HepG2 (cell line): Measurements from ENCODE around the gene SYTL3. TPM values are rescaled to one million over a fixed set of nuclear protein-coding genes. Genes with fewer than 3 reads are reported as not detected.

Source experiments
- ARHGAP35 ChIP-seq: sonication (generic); formaldehyde crosslinking; IDR thresholded peaks from 2 replicates; pipeline ENCODE4 v1.9.0; 2022; ENCODE audit warnings: mild to moderate bottlenecking, inconsistent platforms, moderate library complexity, missing genetic modification reagents, borderline replicate concordance
- HMG20A ChIP-seq: IDR thresholded peaks from 2 replicates; pipeline ENCODE4 v1.6.1; 2016; ENCODE audit warnings: borderline replicate concordance
- HOXD1 ChIP-seq: sonication (generic); formaldehyde crosslinking; IDR thresholded peaks from 2 replicates; pipeline ENCODE4 v1.5.0; 2020; ENCODE audit warnings: missing genetic modification reagents
- MIXL1 ChIP-seq: IDR thresholded peaks from 2 replicates; pipeline ENCODE4 v1.6.1; 2016
- PHF21A ChIP-seq: sonication (generic); formaldehyde crosslinking; IDR thresholded peaks from 2 replicates; pipeline ENCODE4 v1.5.0; 2020; ENCODE audit warnings: mild to moderate bottlenecking, missing genetic modification reagents
- PHF8 ChIP-seq: sonication (generic); formaldehyde crosslinking; IDR thresholded peaks from 2 replicates; pipeline ENCODE4 v1.5.0; 2020; ENCODE audit warnings: missing genetic modification reagents
- TAF15 ChIP-seq: fragments of 200-400 bp; formaldehyde crosslinking; IDR thresholded peaks from one replicate; pipeline ENCODE4 v1.6.1; 2018; ENCODE audit warnings: mild to moderate bottlenecking, low read depth, low read length; ENCODE audit not compliant: poor library complexity, severe bottlenecking
- TBL1XR1 ChIP-seq: fragments of 150-350 bp; IDR thresholded peaks from 2 replicates; pipeline ENCODE4 v1.6.1; 2014; ENCODE audit warnings: borderline replicate concordance, low read length; ENCODE audit not compliant: partially characterized antibody
- YEATS4 ChIP-seq: sonication (generic); formaldehyde crosslinking; IDR thresholded peaks from 2 replicates; pipeline ENCODE4 v1.4.0; 2020; ENCODE audit warnings: missing genetic modification reagents, borderline replicate concordance
- ZNF225 ChIP-seq: sonication (generic); formaldehyde crosslinking; IDR thresholded peaks from 2 replicates; pipeline ENCODE4 v1.4.0; 2020; ENCODE audit warnings: mild to moderate bottlenecking, missing genetic modification reagents
- ZNF235 ChIP-seq: sonication (generic); formaldehyde crosslinking; IDR thresholded peaks from 2 replicates; pipeline ENCODE4 v1.8.1; 2023; ENCODE audit warnings: mild to moderate bottlenecking, missing genetic modification reagents, borderline replicate concordance
- ZNF577 ChIP-seq: sonication (generic); formaldehyde crosslinking; IDR thresholded peaks from 2 replicates; pipeline ENCODE4 v1.4.0; 2020; ENCODE audit warnings: mild to moderate bottlenecking, low read depth, missing genetic modification reagents, borderline replicate concordance
- ZNF788 ChIP-seq: sonication (generic); formaldehyde crosslinking; IDR thresholded peaks from 2 replicates; pipeline ENCODE4 v1.5.0; 2020; ENCODE audit warnings: mild to moderate bottlenecking, missing genetic modification reagents, borderline replicate concordance
- ZNF790 ChIP-seq: sonication (generic); formaldehyde crosslinking; IDR thresholded peaks from 2 replicates; pipeline ENCODE4 v1.8.0; 2022; ENCODE audit warnings: missing genetic modification reagents, mild to moderate bottlenecking, borderline replicate concordance
- polyA plus RNA-seq, 8 experiments: library from polyadenylated mRNA; depleted of rRNA in 3 of 8; stranded (reverse) in 7 of 8; unstranded in 1 of 8; fragments of >200 nt; fragmentation: Illumina TruSeq in 4 of 8; extraction: Trizol in 4 of 8; gene quantifications; 2 replicates each; pipeline versions ENCODE4 v1.2.1 to v1.2.3, GENCODE V29; 2011 to 2016; ENCODE audit warnings: low read depth in 4 of 8, missing spikeins in 1 of 8, mixed read lengths in 1 of 8; ENCODE audit not compliant: insufficient read depth in 1 of 8
- total RNA-seq, 5 experiments: library from RNA; depleted of rRNA; stranded (reverse); fragments of >200 nt; fragmentation: Illumina TruSeq; extraction: Trizol; gene quantifications; 2 replicates each; pipeline ENCODE4 v1.2.3, GENCODE V29; 2016; ENCODE audit warnings: low read depth in 1 of 5
- TF ChIP-seq, protein P1 (sequence below): sonication (generic); formaldehyde crosslinking; IDR thresholded peaks from 2 replicates; pipeline ENCODE4 v1.4.0; 2020; ENCODE audit warnings: mild to moderate bottlenecking, missing genetic modification reagents
- TF ChIP-seq, protein P2 (sequence below): sonication (generic); formaldehyde crosslinking; IDR thresholded peaks from 2 replicates; pipeline ENCODE4 v1.8.1; 2023; ENCODE audit warnings: missing genetic modification reagents, inconsistent platforms, borderline replicate concordance

The SYTL3 gene
- total and polyA plus RNA-seq, 2 of the 13 experiments (the other 11 are each of a cell fraction or from before 2014, with no cell fraction given), result 0.11 to 0.28 TPM

DNA sequence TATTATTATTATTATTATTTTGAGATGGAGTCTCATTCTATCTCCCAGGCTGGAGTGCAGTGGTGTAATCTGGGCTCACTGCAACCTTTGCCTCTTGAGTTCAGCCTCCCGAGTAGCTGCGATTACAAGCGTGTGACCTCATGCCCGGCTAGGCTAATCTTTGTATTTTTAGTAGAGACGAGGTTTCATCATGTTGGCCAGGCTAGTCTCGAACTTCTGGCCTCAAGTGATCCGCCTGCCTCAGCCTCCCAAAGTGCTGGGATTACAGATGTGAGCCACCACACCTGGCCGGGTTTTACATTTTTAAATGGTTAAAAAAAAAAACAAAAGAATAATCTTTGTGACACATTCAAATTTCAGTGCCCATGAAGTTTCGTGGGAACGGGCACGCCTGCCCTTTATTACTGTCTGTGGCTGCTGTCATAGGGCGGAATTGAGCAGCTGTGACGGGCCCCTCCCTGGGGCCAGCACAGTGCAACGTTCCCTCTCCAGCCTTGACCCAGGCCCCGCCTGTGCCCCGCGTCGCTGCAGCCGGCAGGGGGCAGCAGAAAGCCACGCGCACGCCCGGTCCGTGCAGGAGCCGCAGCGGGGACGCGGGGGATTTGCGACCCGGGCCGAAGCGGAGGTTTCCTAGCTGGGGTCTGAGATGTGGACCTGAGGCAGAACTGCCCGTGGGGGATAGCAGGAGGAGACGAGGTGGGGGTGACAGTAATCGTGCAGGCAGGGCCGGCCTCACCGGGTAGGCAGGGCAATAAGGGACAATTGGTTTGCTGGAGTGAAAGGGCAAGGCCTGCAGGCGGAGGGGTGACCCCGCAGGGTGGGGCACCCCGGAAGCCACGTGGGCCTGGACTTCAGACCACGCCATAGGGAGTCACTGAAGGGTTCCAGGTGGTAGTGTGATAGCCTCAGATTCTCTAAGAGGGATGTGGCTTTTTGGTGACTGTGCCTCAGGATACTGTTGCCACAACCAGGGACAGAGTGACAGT, 54.3 kb downstream of the SYTL3 start (continued):
- TF ChIP-seq, protein P1, sequence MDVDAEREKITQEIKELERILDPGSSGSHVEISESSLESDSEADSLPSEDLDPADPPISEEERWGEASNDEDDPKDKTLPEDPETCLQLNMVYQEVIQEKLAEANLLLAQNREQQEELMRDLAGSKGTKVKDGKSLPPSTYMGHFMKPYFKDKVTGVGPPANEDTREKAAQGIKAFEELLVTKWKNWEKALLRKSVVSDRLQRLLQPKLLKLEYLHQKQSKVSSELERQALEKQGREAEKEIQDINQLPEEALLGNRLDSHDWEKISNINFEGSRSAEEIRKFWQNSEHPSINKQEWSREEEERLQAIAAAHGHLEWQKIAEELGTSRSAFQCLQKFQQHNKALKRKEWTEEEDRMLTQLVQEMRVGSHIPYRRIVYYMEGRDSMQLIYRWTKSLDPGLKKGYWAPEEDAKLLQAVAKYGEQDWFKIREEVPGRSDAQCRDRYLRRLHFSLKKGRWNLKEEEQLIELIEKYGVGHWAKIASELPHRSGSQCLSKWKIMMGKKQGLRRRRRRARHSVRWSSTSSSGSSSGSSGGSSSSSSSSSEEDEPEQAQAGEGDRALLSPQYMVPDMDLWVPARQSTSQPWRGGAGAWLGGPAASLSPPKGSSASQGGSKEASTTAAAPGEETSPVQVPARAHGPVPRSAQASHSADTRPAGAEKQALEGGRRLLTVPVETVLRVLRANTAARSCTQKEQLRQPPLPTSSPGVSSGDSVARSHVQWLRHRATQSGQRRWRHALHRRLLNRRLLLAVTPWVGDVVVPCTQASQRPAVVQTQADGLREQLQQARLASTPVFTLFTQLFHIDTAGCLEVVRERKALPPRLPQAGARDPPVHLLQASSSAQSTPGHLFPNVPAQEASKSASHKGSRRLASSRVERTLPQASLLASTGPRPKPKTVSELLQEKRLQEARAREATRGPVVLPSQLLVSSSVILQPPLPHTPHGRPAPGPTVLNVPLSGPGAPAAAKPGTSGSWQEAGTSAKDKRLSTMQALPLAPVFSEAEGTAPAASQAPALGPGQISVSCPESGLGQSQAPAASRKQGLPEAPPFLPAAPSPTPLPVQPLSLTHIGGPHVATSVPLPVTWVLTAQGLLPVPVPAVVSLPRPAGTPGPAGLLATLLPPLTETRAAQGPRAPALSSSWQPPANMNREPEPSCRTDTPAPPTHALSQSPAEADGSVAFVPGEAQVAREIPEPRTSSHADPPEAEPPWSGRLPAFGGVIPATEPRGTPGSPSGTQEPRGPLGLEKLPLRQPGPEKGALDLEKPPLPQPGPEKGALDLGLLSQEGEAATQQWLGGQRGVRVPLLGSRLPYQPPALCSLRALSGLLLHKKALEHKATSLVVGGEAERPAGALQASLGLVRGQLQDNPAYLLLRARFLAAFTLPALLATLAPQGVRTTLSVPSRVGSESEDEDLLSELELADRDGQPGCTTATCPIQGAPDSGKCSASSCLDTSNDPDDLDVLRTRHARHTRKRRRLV, result 0 out of 2 replicates have a peak, but pooled peaks have one; percentile 38
- peak; percentile 90; the same call in 1 of the 2 replicates for TF ChIP-seq ZNF788 (CRISPR knock-in tag)
- peak; percentile 69 for TF ChIP-seq PHF8 (CRISPR knock-in tag)
- TF ChIP-seq PHF21A, result peak; percentile 90
- peak; percentile 73; the same call in 1 of the 2 replicates for TF ChIP-seq MIXL1 (CRISPR knock-in tag)
- TF ChIP-seq ZNF225, result peak; percentile 51; the same call in 1 of the 2 replicates
- TF ChIP-seq, protein P2, sequence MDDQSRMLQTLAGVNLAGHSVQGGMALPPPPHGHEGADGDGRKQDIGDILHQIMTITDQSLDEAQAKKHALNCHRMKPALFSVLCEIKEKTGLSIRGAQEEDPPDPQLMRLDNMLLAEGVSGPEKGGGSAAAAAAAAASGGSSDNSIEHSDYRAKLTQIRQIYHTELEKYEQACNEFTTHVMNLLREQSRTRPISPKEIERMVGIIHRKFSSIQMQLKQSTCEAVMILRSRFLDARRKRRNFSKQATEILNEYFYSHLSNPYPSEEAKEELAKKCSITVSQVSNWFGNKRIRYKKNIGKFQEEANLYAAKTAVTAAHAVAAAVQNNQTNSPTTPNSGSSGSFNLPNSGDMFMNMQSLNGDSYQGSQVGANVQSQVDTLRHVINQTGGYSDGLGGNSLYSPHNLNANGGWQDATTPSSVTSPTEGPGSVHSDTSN (CRISPR knock-in tag), result no peak
- peak; percentile 58; the same call in 1 of the 2 replicates for TF ChIP-seq HOXD1 (CRISPR knock-in tag)
- TF ChIP-seq HMG20A (CRISPR knock-in tag), result peak; percentile 29; the same call in 1 of the 2 replicates
- peak; percentile 92; the same call in 1 of the 2 replicates for TF ChIP-seq ARHGAP35 (CRISPR knock-in tag)
- TF ChIP-seq TAF15, result peak; percentile 68
- TF ChIP-seq TBL1XR1, result peak; percentile 56
- no peak for TF ChIP-seq ZNF790 (CRISPR knock-in tag)
- TF ChIP-seq ZNF235 (CRISPR knock-in tag), result peak; percentile 83; the same call in 1 of the 2 replicates
- TF ChIP-seq ZNF577, result no peak
- TF ChIP-seq YEATS4 (CRISPR knock-in tag), result peak; percentile 71; the same call in 1 of the 2 replicates
